Ovary (tissue), 3 donors: ENCODE data around the gene NXNL2.

Experiments used
- EP300 ChIP-seq: sonication (generic); formaldehyde crosslinking; IDR thresholded peaks from one replicate; pipeline ENCODE4 v1.6.1; 2017; ENCODE audit warnings: antibody characterized with exemption
- TF ChIP-seq, protein P1 (sequence below), 3 donors: fragments of 450-650 bp in 2 of 3; fragments of 200-600 bp in 1 of 3; IDR thresholded peaks; one replicate each; pipeline versions ENCODE4 v1.5.1 to v1.8.0; 2016 to 2022; ENCODE audit warnings: antibody characterized with exemption in 3 of 3, mild to moderate bottlenecking in 1 of 3
- donor health status: DM: no; HTN: no; CAD: no.

GRCh38 chr9:88501086-88501485 lies 33.9 kb upstream of the NXNL2 start:
- TF ChIP-seq EP300 = no peak
- TF ChIP-seq, protein P1, sequence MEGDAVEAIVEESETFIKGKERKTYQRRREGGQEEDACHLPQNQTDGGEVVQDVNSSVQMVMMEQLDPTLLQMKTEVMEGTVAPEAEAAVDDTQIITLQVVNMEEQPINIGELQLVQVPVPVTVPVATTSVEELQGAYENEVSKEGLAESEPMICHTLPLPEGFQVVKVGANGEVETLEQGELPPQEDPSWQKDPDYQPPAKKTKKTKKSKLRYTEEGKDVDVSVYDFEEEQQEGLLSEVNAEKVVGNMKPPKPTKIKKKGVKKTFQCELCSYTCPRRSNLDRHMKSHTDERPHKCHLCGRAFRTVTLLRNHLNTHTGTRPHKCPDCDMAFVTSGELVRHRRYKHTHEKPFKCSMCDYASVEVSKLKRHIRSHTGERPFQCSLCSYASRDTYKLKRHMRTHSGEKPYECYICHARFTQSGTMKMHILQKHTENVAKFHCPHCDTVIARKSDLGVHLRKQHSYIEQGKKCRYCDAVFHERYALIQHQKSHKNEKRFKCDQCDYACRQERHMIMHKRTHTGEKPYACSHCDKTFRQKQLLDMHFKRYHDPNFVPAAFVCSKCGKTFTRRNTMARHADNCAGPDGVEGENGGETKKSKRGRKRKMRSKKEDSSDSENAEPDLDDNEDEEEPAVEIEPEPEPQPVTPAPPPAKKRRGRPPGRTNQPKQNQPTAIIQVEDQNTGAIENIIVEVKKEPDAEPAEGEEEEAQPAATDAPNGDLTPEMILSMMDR (IDR thresholded peaks at IDR 0.05) = no peak
